ENCODE results near the gene PAM16. TPM values are rescaled to one million over a fixed set of nuclear protein-coding genes. Genes with fewer than 3 reads are reported as not detected.
A peak's percentile ranks its signal among the peaks of the same experiment; 100 is the strongest.

PAM16 gene
- total and polyA plus RNA-seq, 2 experiments from 2014 or later = 33.0 to 78.9 TPM

GRCh38 chr16:4390266-4391260 lies 39.4 kb upstream of the PAM16 start:
- H3K79me2 ChIP-seq (ENCODE audit: insufficient read depth) = no peaks in the 10 kb centered on the region
- no peak for DNase-seq
- TF ChIP-seq EZH2phosphoT487 (IDR thresholded peaks at IDR 0.05; ENCODE audit: insufficient read depth, low read depth) (no peak), EZH2 (IDR thresholded peaks at IDR 0.05; ENCODE audit: insufficient read depth, poor library complexity, severe bottlenecking) (no peak)
- peaks cover 34% of the 10 kb centered on the region for H3F3A ChIP-seq (ENCODE audit: insufficient read depth)
- H4K20me1 ChIP-seq (ENCODE audit: insufficient read depth) = no peaks in the 10 kb centered on the region
- H3K4me2 ChIP-seq (ENCODE audit: unreplicated experiment) = no peak overlapping the region
- in situ Hi-C loops (cut with MboI) = no loop called here
- H3K9me2 ChIP-seq (ENCODE audit: insufficient read depth) = no peaks in the 10 kb centered on the region
- H3K4me1 ChIP-seq (ENCODE audit: insufficient read depth) = peaks cover 50% of the 10 kb centered on the region
- no peak overlapping the region for H3K9ac ChIP-seq
- H3K27me3 ChIP-seq (replicated peaks; ENCODE audit: insufficient read depth) = no peaks in the 10 kb centered on the region
- WGBS, 2 experiments (ENCODE audit: low coverage in 1 of 2, low lambda C conversion rate in 2 of 2, missing lambda C conversion rate in 2 of 2) = 89 to 91% methylated on average over 18 of the region's 18 CpGs
- H3K27ac ChIP-seq = no peak overlapping the region
- H2AFZ ChIP-seq = no peak overlapping the region
- no peaks in the 10 kb centered on the region for H3K9me3 ChIP-seq (ENCODE audit: low read depth)
- H3K4me3 ChIP-seq = no peak overlapping the region
- no peaks in the 10 kb centered on the region for H3K36me3 ChIP-seq (ENCODE audit: low read depth)

- no peaks in the 10 kb centered on the region for H4K20me1 ChIP-seq (ENCODE audit: insufficient read depth)
- DNase-seq = peak; percentile 28
- H3K4me3 ChIP-seq = no peak overlapping the region
- no peak overlapping the region for H3K9ac ChIP-seq
- H2AFZ ChIP-seq = no peak overlapping the region
- no peaks in the 10 kb centered on the region for H3K79me2 ChIP-seq (ENCODE audit: insufficient read depth)
- 79% methylated on average over 26 to 27 of the region's 27 CpGs for WGBS, 2 experiments (ENCODE audit: low coverage in 1 of 2, low lambda C conversion rate in 2 of 2, missing lambda C conversion rate in 2 of 2)
- in situ Hi-C loops (cut with MboI) = no loop called here
- H3F3A ChIP-seq (ENCODE audit: insufficient read depth) = peaks cover 43% of the 10 kb centered on the region
- H3K9me2 ChIP-seq (ENCODE audit: insufficient read depth) = no peaks in the 10 kb centered on the region
- TF ChIP-seq EZH2phosphoT487 (IDR thresholded peaks at IDR 0.05; ENCODE audit: insufficient read depth, low read depth) (no peak), EZH2 (IDR thresholded peaks at IDR 0.05; ENCODE audit: insufficient read depth, poor library complexity, severe bottlenecking) (no peak)
- H3K9me3 ChIP-seq (ENCODE audit: low read depth) = no peaks in the 10 kb centered on the region
- H3K4me2 ChIP-seq (ENCODE audit: unreplicated experiment) = no peak overlapping the region
- no peak overlapping the region for H3K27ac ChIP-seq
- H3K4me1 ChIP-seq (ENCODE audit: insufficient read depth) = peaks cover 61% of the 10 kb centered on the region
- H3K36me3 ChIP-seq (ENCODE audit: low read depth) = no peaks in the 10 kb centered on the region
- no peaks in the 10 kb centered on the region for H3K27me3 ChIP-seq (replicated peaks; ENCODE audit: insufficient read depth)
Observed at GRCh38 chr16:4389051-4389955, 38.2 kb upstream of the PAM16 start.

GRCh38 chr16:4388271-4389021 lies 37.3 kb upstream of the PAM16 start:
- H4K20me1 ChIP-seq (ENCODE audit: insufficient read depth) = no peaks in the 10 kb centered on the region
- H2AFZ ChIP-seq = no peak overlapping the region
- H3K9me3 ChIP-seq (ENCODE audit: low read depth) = no peaks in the 10 kb centered on the region
- H3K4me3 ChIP-seq = no peak overlapping the region
- in situ Hi-C loops (cut with MboI) = no loop called here
- no peaks in the 10 kb centered on the region for H3K9me2 ChIP-seq (ENCODE audit: insufficient read depth)
- H3K27ac ChIP-seq = no peak overlapping the region
- 65 to 73% methylated on average over 18 to 19 of the region's 19 CpGs for WGBS, 2 experiments (ENCODE audit: low coverage in 1 of 2, low lambda C conversion rate in 2 of 2, missing lambda C conversion rate in 2 of 2)
- DNase-seq = peak; percentile 57
- no peaks in the 10 kb centered on the region for H3K79me2 ChIP-seq (ENCODE audit: insufficient read depth)
- H3K4me1 ChIP-seq (ENCODE audit: insufficient read depth) = peaks cover 68% of the 10 kb centered on the region
- no peak overlapping the region for H3K9ac ChIP-seq
- TF ChIP-seq EZH2 (IDR thresholded peaks at IDR 0.05; ENCODE audit: insufficient read depth, poor library complexity, severe bottlenecking) (no peak), EZH2phosphoT487 (IDR thresholded peaks at IDR 0.05; ENCODE audit: insufficient read depth, low read depth) (no peak)
- H3K36me3 ChIP-seq (ENCODE audit: low read depth) = no peaks in the 10 kb centered on the region
- H3F3A ChIP-seq (ENCODE audit: insufficient read depth) = peaks cover 47% of the 10 kb centered on the region
- H3K4me2 ChIP-seq (ENCODE audit: unreplicated experiment) = no peak overlapping the region
- H3K27me3 ChIP-seq (replicated peaks; ENCODE audit: insufficient read depth) = no peaks in the 10 kb centered on the region

GRCh38 chr16:4387781-4388180 lies 36.7 kb upstream of the PAM16 start:
- Histone ChIP-seq H3K4me2 (ENCODE audit: unreplicated experiment) (no peak overlapping the region), H3F3A (ENCODE audit: insufficient read depth) (peaks cover 47% of the 10 kb centered on the region), H3K79me2 (ENCODE audit: insufficient read depth) (no peaks in the 10 kb centered on the region), H3K9me3 (ENCODE audit: low read depth) (no peaks in the 10 kb centered on the region), H4K20me1 (ENCODE audit: insufficient read depth) (no peaks in the 10 kb centered on the region), H3K9ac (no peak overlapping the region), H3K9me2 (ENCODE audit: insufficient read depth) (no peaks in the 10 kb centered on the region), H3K4me1 (ENCODE audit: insufficient read depth) (peaks cover 68% of the 10 kb centered on the region), H3K27me3 (replicated peaks; ENCODE audit: insufficient read depth) (no peaks in the 10 kb centered on the region), H3K4me3 (no peak overlapping the region), H3K36me3 (ENCODE audit: low read depth) (0 out of 2 replicates have a peak, but pooled peaks cover 3% of the 10 kb centered on the region), H2AFZ (no peak overlapping the region), H3K27ac (no peak overlapping the region)
- WGBS, 2 experiments (ENCODE audit: low coverage in 1 of 2, low lambda C conversion rate in 2 of 2, missing lambda C conversion rate in 2 of 2) = 91 to 94% methylated on average over 20 of the region's 20 CpGs
- no peak for TF ChIP-seq EZH2phosphoT487 (IDR thresholded peaks at IDR 0.05; ENCODE audit: insufficient read depth, low read depth)
- TF ChIP-seq EZH2 (IDR thresholded peaks at IDR 0.05; ENCODE audit: insufficient read depth, poor library complexity, severe bottlenecking) = no peak
- DNase-seq = no peak
- in situ Hi-C loops (cut with MboI) = no loop called here

Measured in GM23248 (cell line).